Loucy (cell line): ENCODE measurements around the gene OR2T5.
"Not testable (repeated sequence)": the region's sequence is repeated elsewhere in the genome, so short reads cannot be mapped to it uniquely, and the experiment has no call there.

ENCODE experiments used
- H2AFZ ChIP-seq: fragments of 200-600 bp; sonication (generic); 2 replicates; pipeline ENCODE4 v1.6.0; 2016; ENCODE audit warnings: antibody characterized with exemption, mild to moderate bottlenecking, low read length, moderate library complexity
- H3F3A ChIP-seq: fragments of 200-600 bp; 2 replicates; pipeline ENCODE4 v1.6.0; 2016; ENCODE audit warnings: antibody characterized with exemption, low read depth, mild to moderate bottlenecking
- H3K27me3 ChIP-seq: fragments of 200-600 bp; sonication (generic); 2 replicates; pipeline ENCODE4 v1.6.1; 2014; ENCODE audit warnings: low read length, mild to moderate bottlenecking; ENCODE audit not compliant: insufficient read depth, poor library complexity, severe bottlenecking
- H3K36me3 ChIP-seq: fragments of 200-600 bp; sonication (generic); 2 replicates; pipeline ENCODE4 v1.6.1; 2016; ENCODE audit warnings: low read length; ENCODE audit not compliant: insufficient read depth
- H3K4me1 ChIP-seq: fragments of 200-600 bp; sonication (generic); 2 replicates; pipeline ENCODE4 v1.5.1; 2014; ENCODE audit warnings: low read length, mild to moderate bottlenecking; ENCODE audit not compliant: insufficient read depth, poor library complexity, severe bottlenecking
- H3K4me2 ChIP-seq: fragments of 200-600 bp; sonication (generic); 2 replicates; pipeline ENCODE4 v1.6.0; 2014; ENCODE audit warnings: antibody characterized with exemption, low read length, low read depth, mild to moderate bottlenecking; ENCODE audit not compliant: poor library complexity, severe bottlenecking
- H3K4me3 ChIP-seq: fragments of 200-600 bp; sonication (generic); 2 replicates; pipeline ENCODE4 v1.5.1; 2014; ENCODE audit warnings: low read length, mild to moderate bottlenecking, mixed read lengths; ENCODE audit not compliant: poor library complexity, severe bottlenecking
- H3K79me2 ChIP-seq: fragments of 200-600 bp; sonication (generic); 2 replicates; pipeline ENCODE4 v1.6.1; 2014; ENCODE audit warnings: low read length; ENCODE audit not compliant: insufficient read depth
- H3K9ac ChIP-seq: fragments of 200-600 bp; sonication (generic); 2 replicates; pipeline ENCODE4 v1.6.0; 2014; ENCODE audit warnings: mild to moderate bottlenecking, low read depth, low read length, moderate library complexity; ENCODE audit not compliant: poor library complexity, severe bottlenecking
- H3K9me2 ChIP-seq: fragments of 200-600 bp; sonication (generic); replicated peaks from 2 replicates; pipeline ENCODE4 v1.6.1; 2016; ENCODE audit warnings: low read depth, low read length, mixed read lengths
- H3K9me3 ChIP-seq: fragments of 200-600 bp; sonication (generic); 2 replicates; pipeline ENCODE4 v1.6.1; 2014; ENCODE audit warnings: mild to moderate bottlenecking, antibody characterized with exemption, low read length, low read depth; ENCODE audit not compliant: insufficient read depth
- H4K20me1 ChIP-seq: fragments of 200-600 bp; sonication (generic); 2 replicates; pipeline ENCODE4 v1.6.0; 2014; ENCODE audit warnings: antibody characterized with exemption, low read length, mild to moderate bottlenecking; ENCODE audit not compliant: insufficient read depth, poor library complexity, severe bottlenecking

The OR2T5 gene

DNA sequence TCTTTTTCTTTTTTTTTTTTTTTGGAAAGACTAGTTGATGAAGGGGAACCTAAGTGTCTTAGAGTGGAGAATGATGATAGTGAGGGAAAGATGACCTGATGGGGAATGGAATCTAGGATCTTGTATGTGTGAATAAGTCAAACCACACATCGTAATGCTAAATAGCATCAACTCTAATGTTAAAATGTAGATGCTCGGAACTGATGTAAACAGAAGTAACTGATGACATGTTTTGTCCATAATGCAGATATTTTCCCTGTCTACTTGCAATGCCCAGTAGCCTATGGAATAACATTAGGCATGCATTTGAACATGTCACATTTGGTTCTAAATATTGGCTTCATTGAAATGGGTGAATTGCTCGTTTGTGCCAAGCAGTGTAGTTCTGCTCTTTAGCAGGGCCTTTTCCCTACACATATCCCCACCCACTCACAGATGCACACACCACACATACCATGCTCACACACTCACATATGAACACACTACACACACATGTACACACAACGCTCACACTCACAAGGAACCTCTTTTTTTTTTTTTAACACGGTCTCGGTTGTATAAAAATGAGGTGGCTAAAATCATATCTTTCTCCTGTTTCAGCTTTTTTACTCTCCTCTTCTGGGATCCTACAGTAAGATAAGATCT is 38.4 kb upstream of the OR2T5 start:
- not testable (repeated sequence) for H3K4me1 ChIP-seq, H3K4me2 ChIP-seq, H3K9me3 ChIP-seq, H3K79me2 ChIP-seq, H3F3A ChIP-seq, H4K20me1 ChIP-seq, H3K9me2 ChIP-seq, H3K27me3 ChIP-seq, H3K36me3 ChIP-seq, H2AFZ ChIP-seq, H3K9ac ChIP-seq, H3K4me3 ChIP-seq

DNA sequence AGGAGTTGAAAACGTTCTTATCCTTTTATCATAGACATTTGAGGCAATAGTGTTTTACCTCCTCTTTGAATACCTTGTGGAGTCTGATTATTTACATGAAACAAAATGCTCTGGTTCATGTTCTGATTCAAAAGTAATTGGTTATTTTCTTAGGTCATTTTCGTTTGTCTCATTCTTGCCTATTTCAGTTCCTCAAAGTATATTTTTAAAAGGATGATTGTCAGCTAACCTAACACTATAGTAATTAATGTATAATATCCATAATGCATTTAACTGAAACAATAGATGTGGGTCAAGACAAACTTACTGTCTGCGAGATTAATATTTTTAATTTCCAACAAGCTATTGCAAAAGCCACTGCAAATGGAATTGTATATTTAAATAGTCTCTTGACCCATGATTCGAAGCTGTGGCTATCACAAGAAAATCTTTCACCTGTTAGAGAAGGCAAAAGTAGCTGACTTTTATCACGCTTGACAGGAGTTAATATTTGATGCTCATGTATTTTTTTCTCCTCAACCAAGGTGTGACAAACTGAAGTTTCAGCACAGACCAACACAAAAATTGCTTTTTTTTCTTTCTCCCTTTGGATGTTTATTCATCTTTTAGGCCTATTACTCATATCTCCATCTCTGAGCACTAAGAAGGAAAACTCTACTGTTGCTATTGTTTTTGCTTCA is 37.8 kb upstream of the OR2T5 start:
- not testable (repeated sequence) for H3F3A ChIP-seq, H3K9ac ChIP-seq

DNA sequence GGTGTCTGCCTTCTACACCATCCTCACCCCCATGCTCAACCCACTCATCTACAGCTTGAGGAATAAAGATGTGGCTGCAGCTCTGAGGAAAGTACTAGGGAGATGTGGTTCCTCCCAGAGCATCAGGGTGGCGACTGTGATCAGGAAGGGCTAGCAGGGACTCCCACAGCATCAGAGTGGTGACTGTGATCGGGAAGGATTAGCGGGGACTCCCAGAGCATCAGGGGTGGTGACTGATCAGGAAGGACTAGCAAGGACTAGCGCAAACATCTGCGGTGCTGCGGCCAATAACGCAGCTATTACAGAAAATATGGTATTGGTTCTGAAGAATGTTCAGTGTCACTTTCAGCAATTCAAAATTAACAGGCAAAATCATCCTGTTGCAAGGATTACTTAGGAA is 34.8 kb upstream of the OR2T5 start:
- not testable (repeated sequence) for H3K9me2 ChIP-seq, H3F3A ChIP-seq, H2AFZ ChIP-seq, H4K20me1 ChIP-seq, H3K27me3 ChIP-seq, H3K4me1 ChIP-seq, H3K79me2 ChIP-seq, H3K4me2 ChIP-seq, H3K36me3 ChIP-seq, H3K9ac ChIP-seq, H3K9me3 ChIP-seq, H3K4me3 ChIP-seq

More for the DNA sequence above, 37.8 kb upstream of the OR2T5 start:
- not testable (repeated sequence) for H2AFZ ChIP-seq, H3K36me3 ChIP-seq, H3K4me1 ChIP-seq, H3K9me2 ChIP-seq, H3K27me3 ChIP-seq, H3K79me2 ChIP-seq, H4K20me1 ChIP-seq, H3K4me3 ChIP-seq, H3K4me2 ChIP-seq, H3K9me3 ChIP-seq

DNA sequence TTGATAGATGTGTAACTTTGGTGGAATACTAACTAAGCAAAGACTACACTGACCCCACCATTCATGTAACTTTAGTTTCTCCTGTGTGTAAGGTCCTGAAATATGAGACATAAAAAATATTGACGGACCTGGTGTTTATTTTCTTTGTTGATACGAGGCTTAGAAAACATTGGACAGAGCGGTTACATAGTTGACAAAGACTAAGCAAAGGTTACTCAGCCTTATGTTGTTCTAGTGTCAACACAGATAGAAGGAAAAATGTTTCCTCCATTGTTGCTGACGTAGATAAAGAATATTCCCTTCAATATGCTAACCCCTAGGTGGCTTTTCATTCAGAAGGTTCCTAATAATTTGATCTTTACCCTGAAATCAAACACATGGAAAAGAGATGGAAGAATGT is 33.3 kb upstream of the OR2T5 start:
- not testable (repeated sequence) for H3K9ac ChIP-seq

DNA sequence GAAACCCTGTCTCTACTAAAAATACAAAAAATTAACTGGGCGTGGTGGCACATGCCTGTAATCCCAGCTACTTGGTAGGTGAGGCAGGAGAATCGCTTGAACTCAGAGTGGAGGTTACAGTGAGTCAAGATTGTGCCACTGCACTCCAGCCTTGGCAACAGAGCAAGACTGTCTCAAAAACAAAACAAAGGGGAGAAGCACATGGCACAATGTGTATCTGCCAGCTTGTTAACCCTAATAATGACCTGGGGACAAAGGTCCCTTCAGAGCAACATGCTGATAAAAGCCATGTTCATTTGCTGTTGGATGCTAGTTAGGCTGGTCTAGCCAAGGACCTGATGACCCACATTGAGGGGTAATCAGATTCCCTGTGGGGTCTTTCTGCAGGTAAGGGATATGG is 31.8 kb upstream of the OR2T5 start:
- not testable (repeated sequence) for H3K4me1 ChIP-seq, H3K27me3 ChIP-seq, H2AFZ ChIP-seq, H3K79me2 ChIP-seq, H3F3A ChIP-seq, H3K4me2 ChIP-seq, H4K20me1 ChIP-seq, H3K9ac ChIP-seq, H3K9me2 ChIP-seq, H3K36me3 ChIP-seq, H3K9me3 ChIP-seq, H3K4me3 ChIP-seq

More for the DNA sequence above, 33.3 kb upstream of the OR2T5 start:
- H3K36me3 ChIP-seq, H3K79me2 ChIP-seq, H2AFZ ChIP-seq, H3K4me1 ChIP-seq, H3K4me3 ChIP-seq, H4K20me1 ChIP-seq, H3F3A ChIP-seq, H3K9me3 ChIP-seq, H3K9me2 ChIP-seq, H3K4me2 ChIP-seq, H3K27me3 ChIP-seq: not testable (repeated sequence)

DNA sequence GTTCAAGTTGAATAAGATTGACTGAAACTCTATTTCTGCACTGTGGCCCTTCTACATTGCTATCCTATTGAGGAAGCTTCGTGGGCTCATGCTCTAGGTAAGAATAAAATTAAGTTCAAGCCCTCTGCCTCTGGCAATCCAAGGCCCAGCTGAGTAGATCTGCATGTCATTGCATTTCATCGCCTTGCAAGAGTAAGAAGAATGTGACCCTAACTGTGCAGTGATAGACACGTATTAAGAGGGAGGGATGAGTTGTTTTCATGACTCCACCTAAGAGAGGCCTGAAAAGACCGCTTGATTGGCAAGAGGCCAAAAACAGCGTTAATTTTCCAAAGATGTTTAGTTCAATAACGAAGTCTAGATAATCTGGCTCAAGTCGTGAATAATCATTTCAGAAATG is 29.3 kb upstream of the OR2T5 start:
- not testable (repeated sequence) for H3K79me2 ChIP-seq, H3F3A ChIP-seq, H3K9me3 ChIP-seq, H3K4me2 ChIP-seq, H3K9ac ChIP-seq, H3K4me1 ChIP-seq, H3K9me2 ChIP-seq, H3K36me3 ChIP-seq, H4K20me1 ChIP-seq, H3K4me3 ChIP-seq, H2AFZ ChIP-seq, H3K27me3 ChIP-seq
